Activated naive CD4-positive, alpha-beta T cell treated with anti-CD3 and anti-CD28 coated beads for 36 hours (primary cell): ENCODE results near the gene DTX2. TPM values are rescaled to one million over a fixed set of nuclear protein-coding genes. Genes with fewer than 3 reads are reported as not detected.
"Not testable (repeated sequence)": the region's sequence is repeated elsewhere in the genome, so short reads cannot be mapped to it uniquely, and the experiment has no call there.

Source experiments
- CTCF ChIA-PET: fragments of 350-600 bp; sonication (Branson Sonifier 250); formaldehyde crosslinking; loops from one replicate; lab custom pipeline; 2021; ENCODE audit warnings: antibody characterized with exemption; lab: Charles Lee
- DNase-seq: peaks from one replicate; pipeline ENCODE4 v3.0.0-alpha.2; 2020
- H3K27ac Mint-ChIP-seq: one replicate; pipeline ENCODE4 v1.8.0; 2021; ENCODE audit warnings: mild to moderate bottlenecking, mixed read lengths
- H3K27me3 Mint-ChIP-seq: one replicate; pipeline ENCODE4 v1.8.0; 2021; ENCODE audit warnings: low read depth, mixed read lengths
- H3K36me3 Mint-ChIP-seq: one replicate; pipeline ENCODE4 v1.8.0; 2021; ENCODE audit warnings: low read depth, mixed read lengths
- H3K4me1 Mint-ChIP-seq: one replicate; pipeline ENCODE4 v1.8.0; 2021; ENCODE audit warnings: low read depth, mixed read lengths
- H3K4me3 Mint-ChIP-seq: one replicate; pipeline ENCODE4 v1.8.0; 2021; ENCODE audit warnings: mild to moderate bottlenecking, moderate library complexity, mixed read lengths
- H3K9me3 Mint-ChIP-seq: one replicate; pipeline ENCODE4 v1.8.0; 2021; ENCODE audit warnings: mixed read lengths
- intact Hi-C: fragments of 100-400 bp; cut with micrococcal nuclease; formaldehyde crosslinking; loops from one replicate; pipeline ENCODE4 v1.15.1; 2023
- total RNA-seq, 2 experiments: library from RNA; stranded (reverse); gene quantifications; one replicate each; pipeline ENCODE4 v1.2.3, GENCODE V29; 2021

DTX2 gene
- total RNA-seq, 2 experiments from 2014 or later, result 17.9 to 22.0 TPM

- H3K9me3 Mint-ChIP-seq, DNase-seq, H3K4me1 Mint-ChIP-seq, H3K27ac Mint-ChIP-seq, H3K27me3 Mint-ChIP-seq, CTCF ChIA-PET, H3K4me3 Mint-ChIP-seq, intact Hi-C loops, H3K36me3 Mint-ChIP-seq: not testable (repeated sequence)
Measured at GRCh38 chr7:76483081-76483480, 21.6 kb downstream of the DTX2 start.

GRCh38 chr7:76484456-76484855 lies 22.9 kb downstream of the DTX2 start:
- H3K27ac Mint-ChIP-seq, H3K9me3 Mint-ChIP-seq, H3K4me1 Mint-ChIP-seq, H3K27me3 Mint-ChIP-seq, H3K4me3 Mint-ChIP-seq, H3K36me3 Mint-ChIP-seq, intact Hi-C loops, CTCF ChIA-PET, DNase-seq: not testable (repeated sequence)

- H3K27me3 Mint-ChIP-seq, CTCF ChIA-PET, H3K4me3 Mint-ChIP-seq, DNase-seq, H3K36me3 Mint-ChIP-seq, H3K27ac Mint-ChIP-seq, H3K4me1 Mint-ChIP-seq, intact Hi-C loops, H3K9me3 Mint-ChIP-seq: not testable (repeated sequence)
Measured at GRCh38 chr7:76485822-76486610, 24.5 kb downstream of the DTX2 start.

GRCh38 chr7:76486618-76487017 lies 25.1 kb downstream of the DTX2 start:
- DNase-seq, result peak; percentile 48
- intact Hi-C loops, H3K4me1 Mint-ChIP-seq, CTCF ChIA-PET, H3K9me3 Mint-ChIP-seq, H3K36me3 Mint-ChIP-seq, H3K27me3 Mint-ChIP-seq: not testable (repeated sequence)
- Mint-ChIP-seq H3K4me3 (peak overlapping the region; percentile 69), H3K27ac (peak overlapping the region; percentile 91)

GRCh38 chr7:76487969-76488368 lies 26.5 kb downstream of the DTX2 start:
- H3K4me1 Mint-ChIP-seq, H3K4me3 Mint-ChIP-seq, H3K27ac Mint-ChIP-seq, CTCF ChIA-PET, H3K9me3 Mint-ChIP-seq, H3K27me3 Mint-ChIP-seq, H3K36me3 Mint-ChIP-seq, intact Hi-C loops, DNase-seq: not testable (repeated sequence)

GRCh38 chr7:76492139-76492538 lies 30.6 kb downstream of the DTX2 start:
- H3K27me3 Mint-ChIP-seq, H3K4me3 Mint-ChIP-seq, CTCF ChIA-PET, H3K4me1 Mint-ChIP-seq, DNase-seq, H3K9me3 Mint-ChIP-seq, H3K36me3 Mint-ChIP-seq, H3K27ac Mint-ChIP-seq, intact Hi-C loops: not testable (repeated sequence)

- H3K4me3 Mint-ChIP-seq, H3K27ac Mint-ChIP-seq, H3K27me3 Mint-ChIP-seq, H3K4me1 Mint-ChIP-seq, CTCF ChIA-PET, H3K36me3 Mint-ChIP-seq, H3K9me3 Mint-ChIP-seq, intact Hi-C loops, DNase-seq: not testable (repeated sequence)
Measured at GRCh38 chr7:76495717-76496116, 34.2 kb downstream of the DTX2 start.

GRCh38 chr7:76497918-76498582 lies 36.5 kb downstream of the DTX2 start:
- H3K27me3 Mint-ChIP-seq, H3K9me3 Mint-ChIP-seq, H3K4me1 Mint-ChIP-seq, H3K27ac Mint-ChIP-seq, H3K4me3 Mint-ChIP-seq, CTCF ChIA-PET, H3K36me3 Mint-ChIP-seq, intact Hi-C loops, DNase-seq: not testable (repeated sequence)

GRCh38 chr7:76498583-76499200 lies 37.2 kb downstream of the DTX2 start:
- H3K27me3 Mint-ChIP-seq, H3K9me3 Mint-ChIP-seq, DNase-seq, H3K4me1 Mint-ChIP-seq, H3K27ac Mint-ChIP-seq, CTCF ChIA-PET, H3K36me3 Mint-ChIP-seq, intact Hi-C loops, H3K4me3 Mint-ChIP-seq: not testable (repeated sequence)

- H3K27ac Mint-ChIP-seq, DNase-seq, H3K4me1 Mint-ChIP-seq, CTCF ChIA-PET, H3K9me3 Mint-ChIP-seq, H3K27me3 Mint-ChIP-seq, H3K36me3 Mint-ChIP-seq, intact Hi-C loops, H3K4me3 Mint-ChIP-seq: not testable (repeated sequence)
Measured at GRCh38 chr7:76499201-76499923, 37.9 kb downstream of the DTX2 start.

GRCh38 chr7:76499924-76500241 lies 38.4 kb downstream of the DTX2 start:
- DNase-seq, H3K36me3 Mint-ChIP-seq, H3K9me3 Mint-ChIP-seq, H3K27ac Mint-ChIP-seq, H3K4me1 Mint-ChIP-seq, intact Hi-C loops, H3K27me3 Mint-ChIP-seq, H3K4me3 Mint-ChIP-seq, CTCF ChIA-PET: not testable (repeated sequence)

- CTCF ChIA-PET, H3K9me3 Mint-ChIP-seq, H3K4me1 Mint-ChIP-seq, H3K4me3 Mint-ChIP-seq, DNase-seq, H3K36me3 Mint-ChIP-seq, H3K27ac Mint-ChIP-seq, intact Hi-C loops, H3K27me3 Mint-ChIP-seq: not testable (repeated sequence)
Measured at GRCh38 chr7:76502224-76502623, 40.7 kb downstream of the DTX2 start.
